Endothelial cell of umbilical vein (primary cell): ENCODE data around the gene SNORC. TPM values are rescaled to one million over a fixed set of nuclear protein-coding genes. Genes with fewer than 3 reads are reported as not detected.
A peak's percentile ranks its signal among the peaks of the same experiment; 100 is the strongest.

Experiments used
- BruUV-seq: library from RNA; stranded (reverse); fragments of 400-500 nt; replicated peaks from 2 replicates; lab custom pipeline; 2021; lab: Mats Ljungman, UMichigan
- CTCF ChIA-PET: fragments of 300-600, 350-600 bp; sonication (Branson Sonifier 250); formaldehyde crosslinking; loops from one replicate; lab custom pipeline; 2021; ENCODE audit warnings: antibody characterized with exemption, inconsistent platforms; lab: Charles Lee
- POLR2A ChIA-PET: fragments of 300-600, 350-600 bp; sonication (Branson Sonifier 250); formaldehyde crosslinking; loops from one replicate; lab custom pipeline; 2021; ENCODE audit warnings: antibody characterized with exemption, inconsistent platforms; lab: Charles Lee
- DNase-seq: peaks from one replicate; pipeline ENCODE4 v3.0.0-alpha.2; 2011; ENCODE audit warnings: low read depth, low spot score
- FAIRE-seq: peaks from 2 replicates; lab custom pipeline; 2011; peaks lifted over from hg19 to GRCh38; lab: Jason Lieb, UNC
- H2AFZ ChIP-seq: 2 replicates; pipeline ENCODE4 v1.6.0; 2012; ENCODE audit warnings: low read depth, low read length, control low read depth, inconsistent platforms
- H3K27ac ChIP-seq: 2 replicates; pipeline ENCODE4 v1.5.1; 2011; ENCODE audit warnings: low read depth, mild to moderate bottlenecking, control low read depth, low read length, moderate library complexity; ENCODE audit not compliant: insufficient read depth
- H3K27me3 ChIP-seq, 2 experiments: 2 replicates each; pipeline versions ENCODE4 v1.6.0 to v1.6.1; 2011; ENCODE audit warnings: low read length in 2 of 2, mixed read lengths in 1 of 2; ENCODE audit not compliant: control insufficient read depth in 2 of 2, insufficient read depth in 2 of 2
- H3K36me3 ChIP-seq, 2 experiments: 2 replicates in 1 of 2; 3 replicates in 1 of 2; pipeline ENCODE4 v1.5.1; 2011; ENCODE audit warnings: low read length in 2 of 2, mild to moderate bottlenecking in 1 of 2, moderate library complexity in 1 of 2; ENCODE audit not compliant: control insufficient read depth in 2 of 2, insufficient read depth in 2 of 2; ENCODE audit errors: extremely low read depth in 1 of 2
- H3K4me1 ChIP-seq: 3 replicates; pipeline ENCODE4 v1.5.1; 2011; ENCODE audit warnings: mild to moderate bottlenecking, low read length; ENCODE audit not compliant: control insufficient read depth, insufficient read depth; ENCODE audit errors: extremely low read depth
- H3K4me2 ChIP-seq: 2 replicates; pipeline ENCODE4 v1.6.1; 2011; ENCODE audit warnings: low read length, control low read depth, mixed read lengths; ENCODE audit not compliant: insufficient read depth
- H3K4me3 ChIP-seq, 3 experiments: fragments of 200-600 bp in 1 of 3; sonication (generic), shearing (Covaris generic) in 1 of 3; replicated peaks in 1 of 3; 2 replicates each; pipeline ENCODE4 v1.5.1; 2011 to 2016; ENCODE audit warnings: control low read depth in 3 of 3, low read length in 3 of 3, mild to moderate bottlenecking in 2 of 3, inconsistent platforms in 1 of 3, low read depth in 1 of 3, moderate library complexity in 1 of 3; ENCODE audit not compliant: insufficient read depth in 1 of 3
- H3K79me2 ChIP-seq: 2 replicates; pipeline ENCODE4 v1.6.0; 2012; ENCODE audit warnings: low read length, inconsistent platforms; ENCODE audit not compliant: control insufficient read depth, insufficient read depth
- H3K9ac ChIP-seq: replicated peaks from 2 replicates; pipeline ENCODE3; 2011; ENCODE audit warnings: low read length, control low read depth; ENCODE audit not compliant: insufficient read depth; ENCODE audit errors: extremely low read depth
- H3K9me1 ChIP-seq: replicated peaks from 3 replicates; pipeline ENCODE4 v1.6.0; 2011; ENCODE audit warnings: mild to moderate bottlenecking, low read length; ENCODE audit not compliant: control insufficient read depth, insufficient read depth; ENCODE audit errors: extremely low read depth
- H3K9me3 ChIP-seq: replicated peaks from 2 replicates; pipeline ENCODE4 v1.5.1; 2012; ENCODE audit warnings: low read length, inconsistent platforms; ENCODE audit not compliant: control insufficient read depth, insufficient read depth
- H4K20me1 ChIP-seq: replicated peaks from 2 replicates; pipeline ENCODE3; 2011; ENCODE audit warnings: mild to moderate bottlenecking, low read length; ENCODE audit not compliant: control insufficient read depth, insufficient read depth; ENCODE audit errors: extremely low read depth
- EZH2 ChIP-seq: IDR thresholded peaks from 2 replicates; pipeline ENCODE4 v1.6.1; 2012; ENCODE audit warnings: borderline replicate concordance, low read depth, mild to moderate bottlenecking, moderate library complexity, low read length, inconsistent platforms; ENCODE audit not compliant: severe bottlenecking
- FOS ChIP-seq: IDR thresholded peaks from 2 replicates; pipeline ENCODE4 v1.6.1; 2011; ENCODE audit warnings: mild to moderate bottlenecking, low read length, moderate library complexity, borderline replicate concordance; ENCODE audit not compliant: insufficient read depth
- GATA2 ChIP-seq: IDR thresholded peaks from 2 replicates; pipeline ENCODE4 v1.7.0; 2011; ENCODE audit warnings: low read depth, mild to moderate bottlenecking, moderate library complexity, mixed read lengths, low read length; ENCODE audit not compliant: insufficient read length, insufficient read depth
- JUN ChIP-seq: IDR thresholded peaks from 2 replicates; pipeline ENCODE4 v1.6.1; 2011; ENCODE audit warnings: borderline replicate concordance, low read depth; ENCODE audit not compliant: insufficient read length, insufficient read depth
- MAX ChIP-seq: IDR thresholded peaks from 2 replicates; pipeline ENCODE4 v1.6.1; 2011; ENCODE audit not compliant: insufficient read depth, insufficient read length
- MYC ChIP-seq: IDR thresholded peaks from one replicate; pipeline ENCODE4 v1.6.1; 2011; ENCODE audit warnings: mild to moderate bottlenecking, low read depth, low read length
- POLR2A ChIP-seq: IDR thresholded peaks from 2 replicates; pipeline ENCODE4 v1.6.1; 2012; ENCODE audit warnings: low read depth, mild to moderate bottlenecking, control low read depth, low read length
- POLR2AphosphoS5 ChIP-seq: IDR thresholded peaks from 2 replicates; pipeline ENCODE4 v1.6.1; 2012; ENCODE audit warnings: low read depth, mild to moderate bottlenecking, control low read depth, low read length, moderate library complexity; ENCODE audit not compliant: insufficient read depth
- dilution Hi-C: fragments of 300-500 bp; cut with MboI; formaldehyde crosslinking; loops from one replicate; pipeline ENCODE4 v1.15.0; 2019; ENCODE audit warnings: low sequenced_read_pairs; ENCODE audit not compliant: extremely low pct_ligation_motif_present
- intact Hi-C: fragments of 100-400 bp; cut with micrococcal nuclease; formaldehyde crosslinking; loops from one replicate; pipeline ENCODE4 v1.10.0; 2022
- polyA plus RNA-seq, 4 experiments: library from polyadenylated mRNA; depleted of rRNA in 3 of 4; stranded (reverse) in 3 of 4; unstranded in 1 of 4; fragments of >200 nt; gene quantifications; 2 replicates each; pipeline versions ENCODE4 v1.2.1 to v1.2.3, GENCODE V29; 2011 to 2012; ENCODE audit warnings: missing spikeins in 1 of 4
- total RNA-seq: library from RNA; stranded (reverse); gene quantifications from 2 replicates; pipeline ENCODE4 v1.2.3, GENCODE V29; 2021
- TF ChIP-seq, protein P1 (sequence below), 2 donors: IDR thresholded peaks; 1 replicate in 1 of 2; 2 replicates in 1 of 2; pipeline ENCODE4 v1.5.1; 2011; ENCODE audit warnings: low read length in 2 of 2, mild to moderate bottlenecking in 2 of 2, moderate library complexity in 2 of 2, control low read depth in 1 of 2, inconsistent platforms in 1 of 2, low read depth in 1 of 2; ENCODE audit not compliant: insufficient read depth in 1 of 2; ENCODE audit errors: extremely low read depth in 1 of 2

Gene SNORC
- total and polyA plus RNA-seq, 2 donors (not counting 3 experiments of a cell fraction or from before 2014, with no cell fraction given) = 1.4 to 4.0 TPM

DNA sequence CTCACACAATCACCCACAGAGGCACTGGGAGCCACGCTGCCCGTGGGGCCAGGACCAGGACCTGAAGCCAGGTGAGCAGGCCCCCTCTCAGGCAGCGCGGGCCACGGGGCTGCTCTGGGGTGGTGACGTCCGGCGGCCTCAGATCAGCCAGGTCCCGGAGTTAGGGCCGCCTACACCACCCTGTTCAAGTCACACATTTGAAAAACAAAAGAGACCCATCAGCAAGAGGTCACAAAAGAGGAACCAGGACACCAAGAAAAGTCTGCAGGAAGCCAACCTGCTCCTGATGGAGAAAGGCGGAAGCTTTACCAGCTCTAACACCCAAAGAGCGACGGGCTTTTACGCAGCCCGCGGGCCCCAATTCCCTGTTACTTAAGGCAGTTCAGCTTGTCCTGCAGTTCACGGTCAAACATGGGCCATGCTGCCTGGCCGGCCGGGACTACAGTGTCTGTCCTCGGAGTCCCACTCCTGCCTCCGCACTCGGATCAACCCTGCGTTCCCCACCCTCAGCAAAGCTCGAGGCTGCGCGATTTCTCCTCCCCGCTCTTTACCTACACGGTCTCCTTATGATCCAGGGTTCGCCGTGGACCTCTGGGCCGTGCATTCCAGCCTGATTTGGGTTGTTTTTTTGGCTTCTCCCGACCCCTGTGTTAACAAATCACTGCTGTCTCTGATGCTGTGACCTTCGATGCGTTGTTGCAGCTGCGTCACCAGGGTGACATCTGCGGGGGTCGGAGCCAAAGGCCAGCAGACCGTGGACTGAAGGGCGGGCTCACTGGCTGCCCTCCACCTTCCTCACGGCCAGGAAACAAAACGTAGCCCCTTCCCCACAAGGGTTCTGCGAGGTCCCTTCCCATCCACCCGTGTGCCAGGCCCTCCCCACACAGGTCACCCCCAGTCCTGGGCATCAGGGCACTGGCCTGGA lies 31.0 kb downstream of the SNORC start:
- no peak for FAIRE-seq
- H3K27ac ChIP-seq = peak overlapping the region; percentile 86
- peak overlapping the region; percentile 26 for H3K4me2 ChIP-seq
- no peaks in the 10 kb centered on the region for H3K27me3 ChIP-seq
- TF ChIP-seq EZH2 (no peak), MAX (no peak), POLR2AphosphoS5 (no peak), POLR2A (no peak), MYC (no peak), FOS (no peak), JUN (no peak), GATA2 (no peak)
- TF ChIP-seq, protein P1, sequence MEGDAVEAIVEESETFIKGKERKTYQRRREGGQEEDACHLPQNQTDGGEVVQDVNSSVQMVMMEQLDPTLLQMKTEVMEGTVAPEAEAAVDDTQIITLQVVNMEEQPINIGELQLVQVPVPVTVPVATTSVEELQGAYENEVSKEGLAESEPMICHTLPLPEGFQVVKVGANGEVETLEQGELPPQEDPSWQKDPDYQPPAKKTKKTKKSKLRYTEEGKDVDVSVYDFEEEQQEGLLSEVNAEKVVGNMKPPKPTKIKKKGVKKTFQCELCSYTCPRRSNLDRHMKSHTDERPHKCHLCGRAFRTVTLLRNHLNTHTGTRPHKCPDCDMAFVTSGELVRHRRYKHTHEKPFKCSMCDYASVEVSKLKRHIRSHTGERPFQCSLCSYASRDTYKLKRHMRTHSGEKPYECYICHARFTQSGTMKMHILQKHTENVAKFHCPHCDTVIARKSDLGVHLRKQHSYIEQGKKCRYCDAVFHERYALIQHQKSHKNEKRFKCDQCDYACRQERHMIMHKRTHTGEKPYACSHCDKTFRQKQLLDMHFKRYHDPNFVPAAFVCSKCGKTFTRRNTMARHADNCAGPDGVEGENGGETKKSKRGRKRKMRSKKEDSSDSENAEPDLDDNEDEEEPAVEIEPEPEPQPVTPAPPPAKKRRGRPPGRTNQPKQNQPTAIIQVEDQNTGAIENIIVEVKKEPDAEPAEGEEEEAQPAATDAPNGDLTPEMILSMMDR (IDR thresholded peaks at IDR 0.05; ENCODE audit: extremely low read depth in 1 of 2, insufficient read depth in 1 of 2, low read depth in 1 of 2, low read length in 2 of 2) = no peak
- H3K4me1 ChIP-seq = peaks cover 15% of the 10 kb centered on the region
- no TSS peak for BruUV-seq
- no peaks in the 10 kb centered on the region for H3K36me3 ChIP-seq
- H2AFZ ChIP-seq = peak overlapping the region; percentile 77
- intact Hi-C loops (loop anchor here (5.0 kb wide), 1 partner anchor 351 kb away; the partner anchor contains the start of gene ATG16L1), dilution Hi-C loops (no loop called here)
- H3K4me3 ChIP-seq = no peak overlapping the region
- DNase-seq = no peak
- CTCF ChIA-PET = interaction anchor here (1.0 to 1.9 kb wide), 6 partner anchors 10 to 153 kb away, joined by 3 to 6 read pairs (median 4); no protein-coding TSS in a partner anchor
- H3K79me2 ChIP-seq = no peaks in the 10 kb centered on the region
- no peaks in the 10 kb centered on the region for H3K9me3 ChIP-seq
- H4K20me1 ChIP-seq = no peaks in the 10 kb centered on the region
- POLR2A ChIA-PET = no interaction called here
- H3K9me1 ChIP-seq = no peaks in the 10 kb centered on the region
- H3K9ac ChIP-seq = peak overlapping the region; percentile 47
